GM12878 (cell line): ENCODE measurements around the gene CLDN15. TPM values are rescaled to one million over a fixed set of nuclear protein-coding genes. Genes with fewer than 3 reads are reported as not detected.
"Not testable (repeated sequence)": the region's sequence is repeated elsewhere in the genome, so short reads cannot be mapped to it uniquely, and the experiment has no call there.

Experiments
- ATAC-seq: fragments of 200-7000 bp; cut with Tn5 transposase; 3 replicates; pipeline ENCODE4 v1.9.1; 2020; ENCODE audit warnings: mild to moderate bottlenecking, moderate library complexity
- BruUV-seq: library from RNA; stranded (reverse); fragments of 400-500 nt; replicated peaks from 2 replicates; lab custom pipeline; 2021; lab: Mats Ljungman, UMichigan
- CTCF ChIA-PET: fragments of 300-600 bp; sonication (Branson Sonifier 250); formaldehyde crosslinking; extraction: SDS; loops from one replicate; lab custom pipeline; 2021; ENCODE audit warnings: inconsistent platforms; lab: Yijun Ruan, JAX
- POLR2A ChIA-PET: fragments of 350-600 bp; formaldehyde crosslinking; extraction: SDS; loops from one replicate; lab custom pipeline; 2021; ENCODE audit warnings: inconsistent platforms; lab: Charles Lee
- RAD21 ChIA-PET: fragments of 300-600 bp; sonication (Branson Sonifier 250); formaldehyde crosslinking; loops from one replicate; lab custom pipeline; 2023; ENCODE audit warnings: antibody characterized with exemption; ENCODE audit not compliant: unreplicated experiment; lab: Charles Lee
- SMC1A ChIA-PET: fragments of 300-600 bp; sonication (Branson Sonifier 250); formaldehyde crosslinking; loops from one replicate; lab custom pipeline; 2023; ENCODE audit not compliant: unreplicated experiment, uncharacterized antibody; lab: Charles Lee
- DNase-seq: peaks from one replicate; pipeline ENCODE4 v3.0.0-alpha.2; 2011; ENCODE audit warnings: low read depth, low spot score
- FAIRE-seq: peaks from 3 replicates; lab custom pipeline; 2011; peaks lifted over from hg19 to GRCh38; lab: Jason Lieb, UNC
- H2AFZ ChIP-seq: 2 replicates; pipeline ENCODE4 v1.6.0; 2011; ENCODE audit warnings: low read depth, low read length, control low read depth; ENCODE audit not compliant: control insufficient read depth
- H3K27ac ChIP-seq: 2 replicates; pipeline ENCODE4 v1.5.1; 2011; ENCODE audit warnings: control low read depth; ENCODE audit not compliant: control insufficient read depth, insufficient read depth
- H3K27me3 ChIP-seq, 2 experiments: replicated peaks in 1 of 2; 2 replicates each; pipeline versions ENCODE4 v1.6.0 to v1.6.1; 2011; ENCODE audit warnings: low read length in 1 of 2; ENCODE audit not compliant: control insufficient read depth in 2 of 2, insufficient read depth in 2 of 2
- H3K36me3 ChIP-seq, 2 experiments: 2 replicates each; pipeline ENCODE4 v1.5.1; 2011; ENCODE audit warnings: low read length in 1 of 2; ENCODE audit not compliant: control insufficient read depth in 2 of 2, insufficient read depth in 2 of 2
- H3K4me1 ChIP-seq: 2 replicates; pipeline ENCODE4 v1.6.1; 2011; ENCODE audit warnings: mild to moderate bottlenecking, low read length, moderate library complexity, mixed read lengths; ENCODE audit not compliant: control insufficient read depth, insufficient read depth
- H3K4me2 ChIP-seq: 2 replicates; pipeline ENCODE4 v1.6.0; 2011; ENCODE audit warnings: control low read depth; ENCODE audit not compliant: control insufficient read depth, insufficient read depth
- H3K4me3 ChIP-seq: fragments of 200-600 bp; sonication (generic); 2 replicates; pipeline ENCODE4 v1.5.1; 2016
- H3K79me2 ChIP-seq: 2 replicates; pipeline ENCODE4 v1.6.0; 2011; ENCODE audit warnings: low read length; ENCODE audit not compliant: control insufficient read depth, insufficient read depth
- H3K9ac ChIP-seq: 2 replicates; pipeline ENCODE4 v1.8.0; 2011; ENCODE audit warnings: low read length, control low read depth, mixed read lengths; ENCODE audit not compliant: control insufficient read depth, insufficient read depth
- H3K9me3 ChIP-seq: replicated peaks from 3 replicates; pipeline ENCODE4 v1.5.1; 2011; ENCODE audit warnings: mild to moderate bottlenecking, low read length; ENCODE audit not compliant: control insufficient read depth, insufficient read depth
- H4K20me1 ChIP-seq: 2 replicates; pipeline ENCODE4 v1.6.0; 2011; ENCODE audit not compliant: control insufficient read depth, insufficient read depth
- MYB ChIP-seq: fragments of 150-350 bp; IDR thresholded peaks from 2 replicates; pipeline ENCODE4 v1.6.1; 2014; ENCODE audit warnings: mild to moderate bottlenecking, low read depth, low read length, borderline replicate concordance
- WGBS: methylation state at CpG from one replicate; pipeline ENCODE4 v1.1.6; 2016; ENCODE audit warnings: low lambda C conversion rate; ENCODE audit not compliant: insufficient replicate concordance, insufficient coverage; ENCODE audit errors: missing lambda C conversion rate; 5-methylcytosine and 5-hydroxymethylcytosine counted together
- in situ Hi-C: fragments of 300-500 bp; cut with MboI; formaldehyde crosslinking; loops from 9 replicates; pipeline ENCODE4 v1.14.3; 2018; ENCODE audit warnings: mixed read lengths
- intact Hi-C: fragments of 100-400 bp; cut with micrococcal nuclease; formaldehyde crosslinking; loops from one replicate; pipeline ENCODE4 v1.14.2; 2022; ENCODE audit not compliant: unreplicated experiment
- polyA plus RNA-seq, 11 experiments: library from polyadenylated mRNA; depleted of rRNA in 4 of 11; unstranded in 6 of 11; stranded (reverse) in 5 of 11; fragments of >200 nt; fragmentation: Nextera tagmentation in 4 of 11; fragmentation: Illumina TruSeq in 1 of 11; extraction: Ambion mirVana in 4 of 11; extraction: Trizol in 1 of 11; gene quantifications; 1 replicate in 1 of 11; 2 replicates in 10 of 11; pipeline versions ENCODE4 v1.2.1 to v1.2.3, GENCODE V29; 2011 to 2016; ENCODE audit warnings: inconsistent platforms in 2 of 11, missing spikeins in 2 of 11, low read depth in 1 of 11
- total RNA-seq, 4 experiments: library from RNA; depleted of rRNA in 3 of 4; stranded (reverse); fragments of >200 nt in 3 of 4; fragmentation: Illumina TruSeq in 1 of 4; extraction: Trizol in 1 of 4; gene quantifications; 2 replicates each; pipeline versions ENCODE4 v1.2.1 to v1.2.3, GENCODE V29; 2013 to 2021

CLDN15 gene
- total and polyA plus RNA-seq, 10 of the 15 experiments (the other 5 are each of a cell fraction or from before 2014, with no cell fraction given) = 0.47 to 15.0 (median 6.6) TPM

GRCh38 chr7:101205901-101206664 lies 31.5 kb downstream of the CLDN15 start (continued):
- TF ChIP-seq MYB = no peak

GRCh38 chr7:101203740-101204738 lies 33.6 kb downstream of the CLDN15 start:
- ATAC-seq = not testable (repeated sequence)

More at GRCh38 chr7:101203740-101204738, 33.6 kb downstream of the CLDN15 start:
- RAD21 ChIA-PET, H4K20me1 ChIP-seq, H3K4me3 ChIP-seq, H3K79me2 ChIP-seq, H3K27ac ChIP-seq, H3K36me3 ChIP-seq, H3K9ac ChIP-seq, BruUV-seq, in situ Hi-C loops, H3K4me1 ChIP-seq, H3K9me3 ChIP-seq, DNase-seq, H3K27me3 ChIP-seq, intact Hi-C loops, H2AFZ ChIP-seq, H3K4me2 ChIP-seq: not testable (repeated sequence)
- POLR2A ChIA-PET = interaction anchor here (1.5 kb wide), 1 partner anchor 14 kb away, joined by 4 read pairs; the partner anchor contains the start of genes PLOD3 and ZNHIT1
- SMC1A ChIA-PET = interaction anchor here (1.7 kb wide), 1 partner anchor 13 kb away, joined by 5 read pairs; the partner anchor contains the start of genes PLOD3 and ZNHIT1
- CTCF ChIA-PET = interaction anchor here (1.1 to 4.1 kb wide), 6 partner anchors 12 to 86 kb away, joined by 4 to 18 read pairs (median 6); partner anchors contain the start of genes FIS1, PLOD3 and ZNHIT1
- 44% methylated on average over 22 of the region's 22 CpGs for WGBS
- FAIRE-seq = peak; percentile 75
